Kidney (tissue), 22 donors: ENCODE measurements around the gene SNTG2. TPM values are rescaled to one million over a fixed set of nuclear protein-coding genes. Genes with fewer than 3 reads are reported as not detected.

Source experiments
- DNase-seq, 5 donors: peaks; one replicate each; pipeline ENCODE4 v3.0.0-alpha.2; 2013 to 2020
- FAIRE-seq: peaks from 2 replicates; lab custom pipeline; 2012; peaks lifted over from hg19 to GRCh38; lab: Jason Lieb, UNC
- H3K27ac ChIP-seq, 2 donors: one replicate each; pipeline ENCODE4 v1.7.0; 2013; ENCODE audit warnings: low read depth in 2 of 2, low read length in 2 of 2, inconsistent platforms in 1 of 2
- H3K27me3 ChIP-seq: one replicate; pipeline ENCODE4 v1.7.1; 2013; ENCODE audit warnings: low read length, inconsistent platforms; ENCODE audit not compliant: control insufficient read depth, insufficient read depth
- H3K36me3 ChIP-seq, 3 donors: one replicate each; pipeline versions ENCODE4 v1.7.0 to v1.7.1; 2013; ENCODE audit warnings: low read length in 3 of 3, control low read depth in 1 of 3, inconsistent platforms in 1 of 3; ENCODE audit not compliant: insufficient read depth in 3 of 3, control insufficient read depth in 2 of 3
- H3K4me1 ChIP-seq, 3 donors: one replicate each; pipeline versions ENCODE4 v1.7.0 to v1.7.1; 2013; ENCODE audit warnings: low read length in 3 of 3, inconsistent platforms in 1 of 3, low read depth in 1 of 3; ENCODE audit not compliant: control insufficient read depth in 2 of 3, insufficient read depth in 2 of 3
- H3K4me3 ChIP-seq, 3 donors: one replicate each; pipeline versions ENCODE4 v1.7.0 to v1.8.1; 2013; ENCODE audit warnings: low read length in 3 of 3, control low read depth in 1 of 3, inconsistent platforms in 1 of 3
- H3K9ac ChIP-seq, 3 donors: one replicate each; pipeline versions ENCODE4 v1.7.0 to v1.7.1; 2013; ENCODE audit warnings: low read length in 3 of 3, control low read depth in 1 of 3, inconsistent platforms in 1 of 3
- H3K9me3 ChIP-seq, 3 donors: one replicate each; pipeline versions ENCODE4 v1.7.0 to v1.7.1; 2013; ENCODE audit warnings: low read length in 3 of 3, control low read depth in 1 of 3, inconsistent platforms in 1 of 3; ENCODE audit not compliant: control insufficient read depth in 2 of 3, insufficient read depth in 1 of 3
- intact Hi-C: fragments of 100-400 bp; cut with DNase I; formaldehyde crosslinking; loops from one replicate; pipeline ENCODE4 v1.11.1; 2022
- long read RNA-seq, 10 donors: library from polyadenylated mRNA in 1 of 10; unstranded in 1 of 10; transcript quantifications; one replicate each; pipeline ENCODE4 v2.0.0 and lab custom pipeline, GENCODE V29; 2021 to 2026
- polyA plus RNA-seq: library from polyadenylated mRNA; stranded (reverse); fragments of 350-450 nt; fragmentation: Illumina TruSeq; extraction: RNeasy Lipid Tissue Mini Kit (QIAGEN cat#74804); gene quantifications from one replicate; pipeline ENCODE4 v1.2.3, GENCODE V29; 2014; ENCODE audit warnings: low read depth, low replicate concordance; ENCODE audit not compliant: insufficient read depth
- total RNA-seq: library from RNA; stranded (reverse); fragmentation: NEBNext Ultra II Directional; extraction: Animal tissue kit (Norgen Biotek cat#: 25700); gene quantifications from one replicate; pipeline ENCODE4 v1.2.1, GENCODE V29; 2021
- TF ChIP-seq, protein P1 (sequence below): IDR thresholded peaks from 3 replicates; pipeline ENCODE4 v1.5.1; 2012; ENCODE audit warnings: mild to moderate bottlenecking, moderate library complexity, borderline replicate concordance; ENCODE audit not compliant: insufficient read depth; ENCODE audit errors: extremely low read depth
- donor health status: control.
- donor health status: control.
- donor health status: control.
- donor health status: control.
- donor health status: control.
- donor health status: DM: yes; HTN: yes; CAD: no.
- donor health status: Normal renal cell carcinoma (clear cell type).

Gene SNTG2
- total RNA-seq (2.2 TPM), polyA plus RNA-seq (not detected)
- long read RNA-seq, donor 1, result 0 reads
- long read RNA-seq, donor 2, result 0 reads
- long read RNA-seq, donor 3, result 0 reads
- long read RNA-seq, donor 4, result 0 reads
- long read RNA-seq, donor 5, result 0 reads
- long read RNA-seq, donor 6, result 0 reads
- long read RNA-seq, donor 7, partial matches to known transcripts, result 0 of 1 reads
- long read RNA-seq, donor 7, other reads (novel, unspliced or antisense), result 1 of 1 reads
- long read RNA-seq, donor 8, partial matches to known transcripts, result 0 of 1 reads
- long read RNA-seq, donor 8, other reads (novel, unspliced or antisense), result 0 of 1 reads
- long read RNA-seq, donor 9, result 0 reads
- long read RNA-seq, donor 10, result 0 reads

DNA sequence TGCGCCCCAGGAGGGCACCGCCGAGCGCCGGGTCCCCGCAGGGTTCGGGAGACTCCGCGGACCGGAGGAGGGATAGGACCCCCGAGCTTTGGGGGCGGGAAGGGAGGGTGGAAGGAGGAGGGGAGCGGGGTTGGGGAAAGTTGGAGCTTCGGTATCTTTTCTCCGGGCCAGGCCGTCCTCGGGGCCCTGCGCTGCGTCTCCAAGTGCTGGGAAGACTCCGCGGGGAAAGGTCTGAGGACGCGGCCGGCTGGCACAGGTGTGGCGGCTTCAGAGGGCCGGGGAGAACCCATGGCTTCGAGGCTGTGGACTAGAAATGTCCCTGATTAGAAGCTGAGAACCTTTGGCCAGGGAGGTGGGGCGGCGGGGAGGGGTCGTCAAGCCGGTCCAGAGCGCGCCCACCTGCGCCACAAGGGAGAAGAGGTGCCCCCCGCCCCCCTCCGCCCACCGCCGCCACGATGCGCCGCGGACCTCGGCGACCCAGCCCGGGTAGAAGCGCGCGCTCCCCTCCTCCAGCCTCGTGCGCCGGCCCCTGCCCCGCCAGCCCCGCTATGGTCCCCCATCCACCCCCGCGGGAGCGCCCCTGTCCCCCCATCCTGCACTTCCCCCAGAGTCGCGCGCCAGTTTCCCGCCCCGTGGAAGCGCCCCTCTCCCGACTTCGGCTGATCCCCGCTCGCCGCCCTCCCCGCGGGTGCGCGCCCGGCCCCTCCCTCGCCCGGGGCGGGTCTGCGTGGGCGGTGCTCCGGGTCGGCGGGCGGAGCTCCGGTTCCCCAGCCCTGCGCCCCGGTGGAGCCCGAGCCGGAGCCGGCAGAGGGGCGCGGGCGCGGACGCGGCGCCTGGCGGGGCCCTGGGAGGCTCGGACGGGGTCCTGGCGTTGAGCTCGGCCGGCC is at the start of gene SNTG2:
Gene SNTG2 (plus strand): TSS at position 770 of the 887 bp plus-strand sequence. CDS start 148 bp downstream, outside the sequence.
- no peak within 1 kb of the TSS for H3K9ac ChIP-seq
- FAIRE-seq (no peak), DNase-seq (peak in 4 of 5 donors; percentile 56 to 77 (median 74))
- H3K36me3 ChIP-seq, result no peaks in the 10 kb centered on the region
- peaks cover 6% of the 10 kb centered on the region for H3K27me3 ChIP-seq
- H3K27ac ChIP-seq, result no peak within 1 kb of the TSS
- H3K4me3 ChIP-seq, result peak within 1 kb of the TSS in 2 of 3 donors; percentile 34 to 48
- TF ChIP-seq, protein P1, sequence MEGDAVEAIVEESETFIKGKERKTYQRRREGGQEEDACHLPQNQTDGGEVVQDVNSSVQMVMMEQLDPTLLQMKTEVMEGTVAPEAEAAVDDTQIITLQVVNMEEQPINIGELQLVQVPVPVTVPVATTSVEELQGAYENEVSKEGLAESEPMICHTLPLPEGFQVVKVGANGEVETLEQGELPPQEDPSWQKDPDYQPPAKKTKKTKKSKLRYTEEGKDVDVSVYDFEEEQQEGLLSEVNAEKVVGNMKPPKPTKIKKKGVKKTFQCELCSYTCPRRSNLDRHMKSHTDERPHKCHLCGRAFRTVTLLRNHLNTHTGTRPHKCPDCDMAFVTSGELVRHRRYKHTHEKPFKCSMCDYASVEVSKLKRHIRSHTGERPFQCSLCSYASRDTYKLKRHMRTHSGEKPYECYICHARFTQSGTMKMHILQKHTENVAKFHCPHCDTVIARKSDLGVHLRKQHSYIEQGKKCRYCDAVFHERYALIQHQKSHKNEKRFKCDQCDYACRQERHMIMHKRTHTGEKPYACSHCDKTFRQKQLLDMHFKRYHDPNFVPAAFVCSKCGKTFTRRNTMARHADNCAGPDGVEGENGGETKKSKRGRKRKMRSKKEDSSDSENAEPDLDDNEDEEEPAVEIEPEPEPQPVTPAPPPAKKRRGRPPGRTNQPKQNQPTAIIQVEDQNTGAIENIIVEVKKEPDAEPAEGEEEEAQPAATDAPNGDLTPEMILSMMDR, result no peak
- peaks cover 0 to under 1% (median 0%) of the 10 kb centered on the region in 3 donors for H3K9me3 ChIP-seq
- no peaks in the 10 kb centered on the region for H3K4me1 ChIP-seq
- intact Hi-C loops, result no loop called here

DNA sequence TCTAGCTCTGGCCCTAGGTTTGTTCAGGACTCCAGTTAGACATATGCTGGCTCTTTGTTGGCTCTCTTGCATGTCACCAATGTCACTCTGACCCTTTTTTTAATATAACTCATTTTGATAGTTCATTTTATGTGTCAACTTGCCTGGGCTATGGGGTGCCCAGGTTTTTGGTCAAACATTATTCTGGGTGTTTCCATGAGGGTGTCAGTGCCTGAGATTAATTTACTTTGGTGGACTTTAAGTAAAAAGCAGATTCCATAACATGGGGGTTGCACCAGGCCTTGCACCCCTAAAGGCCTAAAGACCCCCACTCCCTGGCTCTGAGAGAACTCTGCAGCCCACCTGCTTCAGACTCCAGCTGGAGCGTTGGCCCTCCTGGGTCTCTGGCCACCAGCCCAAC is 48.1 kb upstream of the SNTG2 start:
- DNase-seq (no peak), FAIRE-seq (no peak)
- intact Hi-C loops, result no loop called here
- Histone ChIP-seq H3K4me1 (no peaks in the 10 kb centered on the region), H3K4me3 (no peak overlapping the region), H3K27ac (no peak overlapping the region), H3K36me3 (no peaks in the 10 kb centered on the region), H3K27me3 (no peaks in the 10 kb centered on the region), H3K9me3 (peaks cover 0 to 7% (median 0%) of the 10 kb centered on the region in 3 donors), H3K9ac (no peak overlapping the region)
- TF ChIP-seq, protein P1, result no peak

DNA sequence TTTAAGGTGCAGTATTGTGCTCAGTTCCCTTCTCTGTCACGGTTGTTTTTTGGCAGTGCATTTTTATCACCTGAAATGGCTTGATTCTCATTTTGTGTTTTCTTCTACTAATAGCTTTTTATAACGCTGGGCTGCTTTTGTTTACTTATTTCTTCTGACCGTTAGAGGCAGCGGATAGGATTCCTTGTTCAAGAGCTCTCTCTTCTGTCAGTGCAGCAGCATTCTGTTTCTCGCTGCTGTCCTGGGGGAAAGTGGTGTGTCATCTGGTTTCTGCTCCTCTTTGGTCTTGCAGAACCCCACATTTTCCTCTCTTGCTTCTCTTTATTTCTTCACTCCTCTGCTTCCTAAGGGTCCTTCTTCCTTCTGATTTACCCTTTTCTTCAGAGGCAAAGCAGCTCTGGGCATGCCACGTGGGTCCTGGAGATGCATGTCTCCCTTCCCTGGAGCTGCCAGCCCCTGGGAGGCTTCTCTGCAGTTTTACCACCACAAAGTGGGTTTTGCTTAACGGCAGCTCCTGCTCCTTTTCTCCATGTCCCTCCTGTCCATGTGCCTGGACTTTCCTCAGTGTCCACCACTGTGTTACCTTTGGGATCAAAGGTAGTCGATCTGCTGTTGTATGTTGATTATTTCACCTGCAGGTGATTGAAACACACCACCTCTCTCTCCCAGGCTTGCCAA is 47.3 kb upstream of the SNTG2 start:
- no peaks in the 10 kb centered on the region for H3K4me1 ChIP-seq
- TF ChIP-seq, protein P1, result no peak
- no peak overlapping the region for H3K4me3 ChIP-seq
- DNase-seq (peak in 1 of 5 donors; percentile 36), FAIRE-seq (no peak)
- intact Hi-C loops, result no loop called here
- no peak overlapping the region for H3K27ac ChIP-seq
- peaks cover 0 to 7% (median 0%) of the 10 kb centered on the region in 3 donors for H3K9me3 ChIP-seq
- no peaks in the 10 kb centered on the region for H3K36me3 ChIP-seq
- no peaks in the 10 kb centered on the region for H3K27me3 ChIP-seq
- no peak overlapping the region for H3K9ac ChIP-seq
